Ramos (cell line): ENCODE data around the gene ACAT1.
"Not testable (repeated sequence)": the region's sequence is repeated elsewhere in the genome, so short reads cannot be mapped to it uniquely, and the experiment has no call there.

ENCODE experiments used
- in situ Hi-C: fragments of 300-500 bp; cut with MboI; formaldehyde crosslinking; loops from one replicate; pipeline ENCODE4 v1.14.3; 2022; ENCODE audit warnings: low sequenced_read_pairs; ENCODE audit not compliant: unreplicated experiment

ACAT1 gene

GRCh38 chr11:108142304-108142703, 20.9 kb downstream of the ACAT1 start:
- in situ Hi-C loops, result no loop called here

- in situ Hi-C loops, result no loop called here
Observed at GRCh38 chr11:108144615-108145014, 23.2 kb downstream of the ACAT1 start.

GRCh38 chr11:108147150-108147549, 25.8 kb downstream of the ACAT1 start:
- in situ Hi-C loops, result no loop called here

GRCh38 chr11:108148556-108148955, 27.2 kb downstream of the ACAT1 start:
- in situ Hi-C loops, result no loop called here

GRCh38 chr11:108154591-108154990, 33.2 kb downstream of the ACAT1 start:
- in situ Hi-C loops, result no loop called here

GRCh38 chr11:108160970-108161566, 39.7 kb downstream of the ACAT1 start:
- in situ Hi-C loops, result no loop called here

- in situ Hi-C loops, result not testable (repeated sequence)
Observed at GRCh38 chr11:108162878-108163277, 41.5 kb downstream of the ACAT1 start.

- in situ Hi-C loops, result no loop called here
Observed at GRCh38 chr11:108167624-108168023, 46.3 kb downstream of the ACAT1 start.

- in situ Hi-C loops, result no loop called here
Observed at GRCh38 chr11:108170184-108170583, 48.8 kb downstream of the ACAT1 start.

- in situ Hi-C loops, result no loop called here
Observed at GRCh38 chr11:108177570-108177969, 56.2 kb downstream of the ACAT1 start.

GRCh38 chr11:108193725-108194124, 72.4 kb downstream of the ACAT1 start:
- in situ Hi-C loops, result no loop called here

GRCh38 chr11:108196901-108197300, 75.5 kb downstream of the ACAT1 start:
- in situ Hi-C loops, result no loop called here
